Activated T-helper 17 cell treated with anti-CD3 and anti-CD28 coated beads, Interleukin-2, amount 50 U/mL, for 72 hours (primary cell): Measurements from ENCODE around the gene KCTD18. TPM values are rescaled to one million over a fixed set of nuclear protein-coding genes. Genes with fewer than 3 reads are reported as not detected.

Source experiments
- ATAC-seq: fragments of 150-1000 bp; cut with Tn5 transposase; replicated peaks from 2 replicates; pipeline ENCODE4 v1.10.0; 2021; ENCODE audit warnings: mild to moderate bottlenecking, moderate library complexity
- H3K27ac Mint-ChIP-seq: one replicate; pipeline ENCODE4 v1.8.0; 2022; ENCODE audit warnings: mixed read lengths
- H3K27me3 Mint-ChIP-seq: one replicate; pipeline ENCODE4 v1.8.0; 2022; ENCODE audit warnings: mixed read lengths
- H3K36me3 Mint-ChIP-seq: one replicate; pipeline ENCODE4 v1.8.0; 2022; ENCODE audit warnings: low read depth, mild to moderate bottlenecking, mixed read lengths
- H3K4me1 Mint-ChIP-seq: one replicate; pipeline ENCODE4 v1.8.0; 2022; ENCODE audit warnings: mixed read lengths
- H3K4me3 Mint-ChIP-seq: one replicate; pipeline ENCODE4 v1.8.0; 2022; ENCODE audit warnings: mild to moderate bottlenecking, mixed read lengths
- H3K9me3 Mint-ChIP-seq: one replicate; pipeline ENCODE4 v1.8.0; 2022; ENCODE audit warnings: mixed read lengths
- total RNA-seq, 2 donors: library from RNA; stranded (reverse); gene quantifications; one replicate each; pipeline ENCODE4 v1.2.3, GENCODE V29; 2022

The KCTD18 gene
- 10 to 100 TPM in 1 of 2 donors, 1 to 10 TPM in 1; 9.3 to 10.8 TPM for total RNA-seq

DNA sequence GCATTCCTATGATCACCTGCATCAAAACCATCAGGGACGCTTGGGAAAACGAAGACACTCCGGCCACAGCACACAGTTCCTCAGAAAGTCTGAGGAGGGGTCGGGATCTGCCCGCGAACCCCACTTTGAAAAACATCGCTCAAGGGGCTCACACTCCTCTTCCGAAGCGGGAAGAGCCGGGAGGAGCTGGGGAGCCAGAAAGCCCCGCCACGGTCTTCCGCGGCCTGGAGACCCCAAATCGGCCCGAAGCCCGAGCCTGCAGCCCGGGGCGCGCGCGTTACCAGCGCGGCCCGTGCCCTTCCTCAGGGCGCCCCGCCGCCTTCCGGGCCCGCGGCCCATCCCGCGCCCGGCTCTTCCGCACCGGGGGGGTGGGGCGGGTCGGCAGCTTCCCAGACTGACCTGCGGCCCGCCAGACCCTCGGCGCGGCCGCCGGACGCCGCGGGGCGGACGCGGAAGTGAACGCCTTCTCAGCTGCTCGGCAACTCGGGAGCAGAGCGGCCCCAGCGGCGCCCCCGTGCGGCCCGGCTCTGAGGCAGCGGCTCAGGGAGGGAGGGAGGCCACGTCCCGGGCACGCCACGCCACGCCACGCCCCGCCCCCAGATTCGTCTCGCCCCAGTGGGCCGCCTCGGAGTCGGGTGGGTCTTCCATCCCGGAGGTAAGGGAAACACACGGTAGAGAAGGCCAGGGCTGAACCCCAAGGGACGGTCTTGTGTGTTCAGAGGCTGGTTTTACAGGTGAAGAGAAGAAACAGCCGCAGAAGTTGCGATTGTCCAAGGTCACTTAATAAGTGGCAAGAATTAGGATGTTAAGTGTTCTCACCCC lies at the start of gene KCTD18:
KCTD18 (minus strand) TSS at position 457 of the 822 bp plus-strand sequence. CDS start 3,052 bp downstream, outside the sequence.
- Mint-ChIP-seq H3K4me3 (no peak within 1 kb of the TSS), H3K27me3 (no peaks in the 10 kb centered on the region), H3K27ac (peak within 1 kb of the TSS; percentile 96), H3K36me3 (peaks cover 11% of the 10 kb centered on the region), H3K4me1 (peaks cover 11% of the 10 kb centered on the region), H3K9me3 (no peaks in the 10 kb centered on the region)
- peak; percentile 99 for ATAC-seq

- H3K9me3 Mint-ChIP-seq = no peaks in the 10 kb centered on the region
- H3K27ac Mint-ChIP-seq = no peak overlapping the region
- no peaks in the 10 kb centered on the region for H3K4me1 Mint-ChIP-seq
- no peak for ATAC-seq
- peaks cover 59% of the 10 kb centered on the region for H3K36me3 Mint-ChIP-seq
- no peak overlapping the region for H3K4me3 Mint-ChIP-seq
- no peaks in the 10 kb centered on the region for H3K27me3 Mint-ChIP-seq
Observed at GRCh38 chr2:200540793-200541192, 30.9 kb upstream of the KCTD18 start.

GRCh38 chr2:200538139-200538538 lies 28.3 kb upstream of the KCTD18 start:
- ATAC-seq = no peak
- H3K4me1 Mint-ChIP-seq = no peaks in the 10 kb centered on the region
- peaks cover 42% of the 10 kb centered on the region for H3K36me3 Mint-ChIP-seq
- H3K27me3 Mint-ChIP-seq = no peaks in the 10 kb centered on the region
- no peak overlapping the region for H3K4me3 Mint-ChIP-seq
- H3K27ac Mint-ChIP-seq = no peak overlapping the region
- H3K9me3 Mint-ChIP-seq = no peaks in the 10 kb centered on the region

- H3K4me3 Mint-ChIP-seq = no peak overlapping the region
- no peaks in the 10 kb centered on the region for H3K4me1 Mint-ChIP-seq
- H3K9me3 Mint-ChIP-seq = no peaks in the 10 kb centered on the region
- H3K27me3 Mint-ChIP-seq = no peaks in the 10 kb centered on the region
- ATAC-seq = no peak
- peaks cover 14% of the 10 kb centered on the region for H3K36me3 Mint-ChIP-seq
- no peak overlapping the region for H3K27ac Mint-ChIP-seq
Observed at GRCh38 chr2:200534572-200534971, 24.7 kb upstream of the KCTD18 start.

- H3K9me3 Mint-ChIP-seq = no peaks in the 10 kb centered on the region
Observed at GRCh38 chr2:200533754-200534153, 23.9 kb upstream of the KCTD18 start.

GRCh38 chr2:200528228-200528627 lies 18.4 kb upstream of the KCTD18 start:
- no peak for ATAC-seq
- Mint-ChIP-seq H3K9me3 (no peaks in the 10 kb centered on the region), H3K27me3 (peaks cover 5% of the 10 kb centered on the region), H3K4me3 (peak overlapping the region; percentile 89), H3K36me3 (peaks cover 13% of the 10 kb centered on the region), H3K4me1 (peaks cover 17% of the 10 kb centered on the region), H3K27ac (no peak overlapping the region)

More at GRCh38 chr2:200533754-200534153, 23.9 kb upstream of the KCTD18 start:
- no peak for ATAC-seq
- H3K4me3 Mint-ChIP-seq = no peak overlapping the region
- H3K4me1 Mint-ChIP-seq = peaks cover 1% of the 10 kb centered on the region
- H3K36me3 Mint-ChIP-seq = peaks cover 12% of the 10 kb centered on the region
- no peaks in the 10 kb centered on the region for H3K27me3 Mint-ChIP-seq
- no peak overlapping the region for H3K27ac Mint-ChIP-seq

DNA sequence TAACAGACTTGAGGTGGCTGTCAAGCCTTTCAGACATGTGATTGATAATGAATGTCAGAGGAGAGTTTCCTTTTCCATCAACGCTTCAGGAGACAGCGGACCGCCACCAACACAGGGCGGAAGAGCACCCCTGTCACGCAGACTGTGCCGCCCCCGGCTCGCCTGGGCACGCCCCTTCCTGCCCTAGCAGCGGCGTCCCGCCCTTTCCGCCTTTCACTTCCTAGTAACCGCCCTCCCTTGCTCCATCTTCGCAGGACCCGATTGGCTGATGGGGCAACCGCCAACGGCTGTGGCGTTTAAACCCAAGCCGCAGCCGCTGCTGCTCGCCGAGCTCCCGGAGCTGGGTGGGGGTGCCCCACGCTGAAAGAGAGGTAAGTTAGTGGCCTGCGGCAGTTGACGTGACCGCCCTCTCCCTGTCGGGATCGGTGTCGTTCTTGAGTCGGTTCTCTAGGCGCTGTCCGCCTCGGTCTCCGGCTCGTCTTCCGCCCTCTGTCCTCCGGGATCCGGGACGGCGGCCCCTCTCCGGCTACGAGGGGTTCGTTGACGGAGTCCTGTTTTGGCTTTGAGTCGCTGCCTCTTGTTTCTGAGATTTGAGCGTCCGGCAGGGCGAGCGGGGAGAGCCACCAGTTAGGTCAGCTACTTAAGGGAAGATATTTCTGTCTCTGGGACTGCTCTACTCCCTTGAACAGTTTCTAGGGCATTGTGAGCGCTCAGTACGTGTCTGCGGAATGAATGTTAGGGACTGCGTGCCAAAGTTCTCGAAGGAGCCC lies 16.2 kb upstream of the KCTD18 start, which contains the start of gene SGO2:
SGO2 (plus strand) TSS at position 326 of the 770 bp plus-strand sequence. CDS start 6,769 bp downstream, outside the sequence.
- Mint-ChIP-seq H3K27me3 (peaks cover 5% of the 10 kb centered on the region), H3K4me1 (peaks cover 17% of the 10 kb centered on the region), H3K36me3 (peaks cover 11% of the 10 kb centered on the region), H3K9me3 (no peaks in the 10 kb centered on the region), H3K27ac (peak within 1 kb of the TSS; percentile 96), H3K4me3 (peak within 1 kb of the TSS; percentile 89)
- ATAC-seq = peak; percentile 99

- Mint-ChIP-seq H3K9me3 (no peaks in the 10 kb centered on the region), H3K27ac (peak overlapping the region; percentile 96), H3K36me3 (peaks cover 11% of the 10 kb centered on the region), H3K4me3 (peak overlapping the region; percentile 89), H3K27me3 (peaks cover 5% of the 10 kb centered on the region), H3K4me1 (peaks cover 17% of the 10 kb centered on the region)
- no peak for ATAC-seq
Observed at GRCh38 chr2:200525551-200525881, 15.6 kb upstream of the KCTD18 start.

- Mint-ChIP-seq H3K27ac (no peak overlapping the region), H3K9me3 (no peaks in the 10 kb centered on the region), H3K4me1 (peaks cover 17% of the 10 kb centered on the region), H3K4me3 (peak overlapping the region; percentile 89), H3K27me3 (peaks cover 5% of the 10 kb centered on the region), H3K36me3 (peaks cover 11% of the 10 kb centered on the region)
- no peak for ATAC-seq
Observed at GRCh38 chr2:200525066-200525465, 15.2 kb upstream of the KCTD18 start.

- H3K27ac Mint-ChIP-seq = no peak overlapping the region
- H3K36me3 Mint-ChIP-seq = peaks cover 11% of the 10 kb centered on the region
- peaks cover 5% of the 10 kb centered on the region for H3K27me3 Mint-ChIP-seq
- ATAC-seq = no peak
- H3K4me1 Mint-ChIP-seq = peaks cover 14% of the 10 kb centered on the region
- no peaks in the 10 kb centered on the region for H3K9me3 Mint-ChIP-seq
- H3K4me3 Mint-ChIP-seq = no peak overlapping the region
Observed at GRCh38 chr2:200523604-200524003, 13.7 kb upstream of the KCTD18 start.

DNA sequence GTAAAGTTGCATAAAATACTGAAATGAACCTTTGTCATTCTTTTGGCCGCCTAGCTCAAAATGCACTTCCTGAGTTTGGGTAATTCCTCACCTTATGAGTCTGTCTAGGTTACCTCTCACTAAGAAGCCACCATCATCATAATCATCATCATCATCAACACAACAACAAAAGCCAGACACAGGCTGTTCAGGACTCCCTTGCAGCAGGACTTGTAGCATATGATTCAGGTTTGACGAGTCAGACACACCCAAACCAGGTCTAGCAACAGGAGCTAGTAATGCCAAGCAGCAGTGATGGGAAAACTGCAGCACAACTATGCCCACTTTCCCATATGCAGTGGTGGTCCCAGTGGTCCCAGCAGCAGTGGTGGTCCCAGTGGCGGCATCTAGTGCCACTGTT lies 13.3 kb upstream of the KCTD18 start:
- H3K9me3 Mint-ChIP-seq = no peaks in the 10 kb centered on the region
- no peak overlapping the region for H3K27ac Mint-ChIP-seq
- H3K4me3 Mint-ChIP-seq = no peak overlapping the region
- no peak for ATAC-seq
- H3K36me3 Mint-ChIP-seq = peaks cover 11% of the 10 kb centered on the region
- peaks cover 5% of the 10 kb centered on the region for H3K27me3 Mint-ChIP-seq
- peaks cover 9% of the 10 kb centered on the region for H3K4me1 Mint-ChIP-seq

DNA sequence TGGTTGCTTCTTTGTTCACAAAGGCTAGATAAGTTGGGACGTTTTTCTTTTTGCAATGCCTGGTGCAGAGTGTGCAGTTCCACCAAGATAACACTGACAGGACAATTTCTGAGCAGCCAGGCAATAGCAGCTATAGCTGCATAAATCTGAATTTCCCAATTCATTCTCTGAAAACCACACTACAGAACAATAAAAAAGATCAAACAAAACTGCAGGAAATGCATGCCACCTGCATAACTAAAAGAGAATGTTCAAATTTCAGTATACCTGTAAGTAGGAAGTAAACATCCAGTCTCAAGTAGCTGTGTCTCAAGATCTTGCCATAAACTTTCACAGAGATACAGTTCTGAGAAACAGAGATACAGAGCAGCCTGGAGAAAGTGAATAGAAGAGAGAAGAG lies 5.3 kb upstream of the KCTD18 start:
- H3K9me3 Mint-ChIP-seq = no peaks in the 10 kb centered on the region
- no peaks in the 10 kb centered on the region for H3K27me3 Mint-ChIP-seq
- H3K4me3 Mint-ChIP-seq = peak overlapping the region; percentile 14
- no peak for ATAC-seq
- H3K36me3 Mint-ChIP-seq = no peaks in the 10 kb centered on the region
- peaks cover 10% of the 10 kb centered on the region for H3K4me1 Mint-ChIP-seq
- H3K27ac Mint-ChIP-seq = no peak overlapping the region

DNA sequence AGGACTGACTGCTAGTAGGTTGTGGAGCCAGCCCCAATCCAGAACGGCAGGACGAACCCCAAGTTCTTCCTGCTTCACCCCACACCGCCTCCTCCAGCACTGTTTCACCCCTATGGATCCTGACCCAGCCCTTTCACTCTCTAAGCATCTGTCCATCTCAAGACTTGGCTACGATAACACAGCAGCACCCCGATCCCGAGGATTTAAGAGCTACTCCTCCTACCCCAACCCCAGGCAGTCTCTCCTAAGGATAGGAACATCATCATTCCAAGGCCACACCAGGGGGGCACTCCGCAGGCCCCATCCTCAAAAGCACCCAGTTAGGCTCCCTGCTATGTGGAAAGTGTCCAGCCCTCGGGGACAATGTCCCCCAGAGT lies 645 bp downstream of the KCTD18 start:
- ATAC-seq = peak; percentile 11
- no peaks in the 10 kb centered on the region for H3K9me3 Mint-ChIP-seq
- peaks cover 17% of the 10 kb centered on the region for H3K36me3 Mint-ChIP-seq
- no peaks in the 10 kb centered on the region for H3K27me3 Mint-ChIP-seq
- H3K4me3 Mint-ChIP-seq = no peak overlapping the region
- peak overlapping the region; percentile 96 for H3K27ac Mint-ChIP-seq
- peaks cover 7% of the 10 kb centered on the region for H3K4me1 Mint-ChIP-seq

GRCh38 chr2:200507179-200507578 lies 2.7 kb downstream of the KCTD18 start:
- ATAC-seq = no peak
- no peaks in the 10 kb centered on the region for H3K9me3 Mint-ChIP-seq
- H3K4me3 Mint-ChIP-seq = no peak overlapping the region
- peaks cover 36% of the 10 kb centered on the region for H3K36me3 Mint-ChIP-seq
- no peak overlapping the region for H3K27ac Mint-ChIP-seq
- no peaks in the 10 kb centered on the region for H3K27me3 Mint-ChIP-seq
- peaks cover 7% of the 10 kb centered on the region for H3K4me1 Mint-ChIP-seq

DNA sequence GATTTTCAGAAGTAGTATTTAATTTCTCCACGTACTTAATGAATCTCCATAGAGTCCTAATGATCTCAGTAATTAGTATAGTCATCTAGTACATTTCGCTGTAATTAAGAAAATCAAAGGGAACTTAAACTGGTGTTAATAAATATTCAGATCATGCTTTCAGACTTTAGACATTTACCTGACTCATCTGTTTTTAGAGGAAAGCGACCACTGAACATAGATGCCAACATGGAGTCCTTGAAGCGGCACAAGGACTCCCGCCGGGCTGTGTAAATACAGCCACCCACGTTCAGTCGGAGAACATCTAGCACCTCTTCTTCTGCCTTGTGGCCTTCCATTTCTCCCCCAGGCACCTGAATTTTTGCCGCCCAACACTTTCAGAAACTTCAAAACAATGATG lies 3.2 kb downstream of the KCTD18 start:
- peaks cover 7% of the 10 kb centered on the region for H3K4me1 Mint-ChIP-seq
- H3K4me3 Mint-ChIP-seq = no peak overlapping the region
- no peaks in the 10 kb centered on the region for H3K9me3 Mint-ChIP-seq
- H3K36me3 Mint-ChIP-seq = peaks cover 40% of the 10 kb centered on the region
- ATAC-seq = no peak
- no peaks in the 10 kb centered on the region for H3K27me3 Mint-ChIP-seq
- no peak overlapping the region for H3K27ac Mint-ChIP-seq
